Endothelial cell of umbilical vein (primary cell): Measurements from ENCODE around the gene ZNF70. TPM values are rescaled to one million over a fixed set of nuclear protein-coding genes. Genes with fewer than 3 reads are reported as not detected.

Experiments
- BruUV-seq: library from RNA; stranded (reverse); fragments of 400-500 nt; replicated peaks from 2 replicates; lab custom pipeline; 2021; lab: Mats Ljungman, UMichigan
- CTCF ChIA-PET: fragments of 300-600, 350-600 bp; sonication (Branson Sonifier 250); formaldehyde crosslinking; loops from one replicate; lab custom pipeline; 2021; ENCODE audit warnings: antibody characterized with exemption, inconsistent platforms; lab: Charles Lee
- POLR2A ChIA-PET: fragments of 300-600, 350-600 bp; sonication (Branson Sonifier 250); formaldehyde crosslinking; loops from one replicate; lab custom pipeline; 2021; ENCODE audit warnings: antibody characterized with exemption, inconsistent platforms; lab: Charles Lee
- DNase-seq: peaks from one replicate; pipeline ENCODE4 v3.0.0-alpha.2; 2011; ENCODE audit warnings: low read depth, low spot score
- FAIRE-seq: peaks from 2 replicates; lab custom pipeline; 2011; peaks lifted over from hg19 to GRCh38; lab: Jason Lieb, UNC
- H2AFZ ChIP-seq: 2 replicates; pipeline ENCODE4 v1.6.0; 2012; ENCODE audit warnings: low read depth, low read length, control low read depth, inconsistent platforms
- H3K27ac ChIP-seq: 2 replicates; pipeline ENCODE4 v1.5.1; 2011; ENCODE audit warnings: low read depth, mild to moderate bottlenecking, control low read depth, low read length, moderate library complexity; ENCODE audit not compliant: insufficient read depth
- H3K27me3 ChIP-seq, 2 experiments: 2 replicates each; pipeline versions ENCODE4 v1.6.0 to v1.6.1; 2011; ENCODE audit warnings: low read length in 2 of 2, mixed read lengths in 1 of 2; ENCODE audit not compliant: control insufficient read depth in 2 of 2, insufficient read depth in 2 of 2
- H3K36me3 ChIP-seq, 2 experiments: 2 replicates in 1 of 2; 3 replicates in 1 of 2; pipeline ENCODE4 v1.5.1; 2011; ENCODE audit warnings: low read length in 2 of 2, mild to moderate bottlenecking in 1 of 2, moderate library complexity in 1 of 2; ENCODE audit not compliant: control insufficient read depth in 2 of 2, insufficient read depth in 2 of 2; ENCODE audit errors: extremely low read depth in 1 of 2
- H3K4me1 ChIP-seq: 3 replicates; pipeline ENCODE4 v1.5.1; 2011; ENCODE audit warnings: mild to moderate bottlenecking, low read length; ENCODE audit not compliant: control insufficient read depth, insufficient read depth; ENCODE audit errors: extremely low read depth
- H3K4me2 ChIP-seq: 2 replicates; pipeline ENCODE4 v1.6.1; 2011; ENCODE audit warnings: low read length, control low read depth, mixed read lengths; ENCODE audit not compliant: insufficient read depth
- H3K4me3 ChIP-seq, 3 experiments: fragments of 200-600 bp in 1 of 3; sonication (generic), shearing (Covaris generic) in 1 of 3; replicated peaks in 1 of 3; 2 replicates each; pipeline ENCODE4 v1.5.1; 2011 to 2016; ENCODE audit warnings: control low read depth in 3 of 3, low read length in 3 of 3, mild to moderate bottlenecking in 2 of 3, inconsistent platforms in 1 of 3, low read depth in 1 of 3, moderate library complexity in 1 of 3; ENCODE audit not compliant: insufficient read depth in 1 of 3
- H3K79me2 ChIP-seq: 2 replicates; pipeline ENCODE4 v1.6.0; 2012; ENCODE audit warnings: low read length, inconsistent platforms; ENCODE audit not compliant: control insufficient read depth, insufficient read depth
- H3K9ac ChIP-seq: replicated peaks from 2 replicates; pipeline ENCODE3; 2011; ENCODE audit warnings: low read length, control low read depth; ENCODE audit not compliant: insufficient read depth; ENCODE audit errors: extremely low read depth
- H3K9me1 ChIP-seq: replicated peaks from 3 replicates; pipeline ENCODE4 v1.6.0; 2011; ENCODE audit warnings: mild to moderate bottlenecking, low read length; ENCODE audit not compliant: control insufficient read depth, insufficient read depth; ENCODE audit errors: extremely low read depth
- H3K9me3 ChIP-seq: replicated peaks from 2 replicates; pipeline ENCODE4 v1.5.1; 2012; ENCODE audit warnings: low read length, inconsistent platforms; ENCODE audit not compliant: control insufficient read depth, insufficient read depth
- H4K20me1 ChIP-seq: replicated peaks from 2 replicates; pipeline ENCODE3; 2011; ENCODE audit warnings: mild to moderate bottlenecking, low read length; ENCODE audit not compliant: control insufficient read depth, insufficient read depth; ENCODE audit errors: extremely low read depth
- GATA2 ChIP-seq: IDR thresholded peaks from 2 replicates; pipeline ENCODE4 v1.7.0; 2011; ENCODE audit warnings: low read depth, mild to moderate bottlenecking, moderate library complexity, mixed read lengths, low read length; ENCODE audit not compliant: insufficient read length, insufficient read depth
- JUN ChIP-seq: IDR thresholded peaks from 2 replicates; pipeline ENCODE4 v1.6.1; 2011; ENCODE audit warnings: borderline replicate concordance, low read depth; ENCODE audit not compliant: insufficient read length, insufficient read depth
- POLR2AphosphoS5 ChIP-seq: IDR thresholded peaks from 2 replicates; pipeline ENCODE4 v1.6.1; 2012; ENCODE audit warnings: low read depth, mild to moderate bottlenecking, control low read depth, low read length, moderate library complexity; ENCODE audit not compliant: insufficient read depth
- dilution Hi-C: fragments of 300-500 bp; cut with MboI; formaldehyde crosslinking; loops from one replicate; pipeline ENCODE4 v1.15.0; 2019; ENCODE audit warnings: low sequenced_read_pairs; ENCODE audit not compliant: extremely low pct_ligation_motif_present
- intact Hi-C: fragments of 100-400 bp; cut with micrococcal nuclease; formaldehyde crosslinking; loops from one replicate; pipeline ENCODE4 v1.10.0; 2022
- polyA plus RNA-seq, 4 experiments: library from polyadenylated mRNA; depleted of rRNA in 3 of 4; stranded (reverse) in 3 of 4; unstranded in 1 of 4; fragments of >200 nt; gene quantifications; 2 replicates each; pipeline versions ENCODE4 v1.2.1 to v1.2.3, GENCODE V29; 2011 to 2012; ENCODE audit warnings: missing spikeins in 1 of 4
- total RNA-seq: library from RNA; stranded (reverse); gene quantifications from 2 replicates; pipeline ENCODE4 v1.2.3, GENCODE V29; 2021

Gene ZNF70
- total and polyA plus RNA-seq, 2 donors (not counting 3 experiments of a cell fraction or from before 2014, with no cell fraction given) = 1.9 to 6.2 TPM

DNA sequence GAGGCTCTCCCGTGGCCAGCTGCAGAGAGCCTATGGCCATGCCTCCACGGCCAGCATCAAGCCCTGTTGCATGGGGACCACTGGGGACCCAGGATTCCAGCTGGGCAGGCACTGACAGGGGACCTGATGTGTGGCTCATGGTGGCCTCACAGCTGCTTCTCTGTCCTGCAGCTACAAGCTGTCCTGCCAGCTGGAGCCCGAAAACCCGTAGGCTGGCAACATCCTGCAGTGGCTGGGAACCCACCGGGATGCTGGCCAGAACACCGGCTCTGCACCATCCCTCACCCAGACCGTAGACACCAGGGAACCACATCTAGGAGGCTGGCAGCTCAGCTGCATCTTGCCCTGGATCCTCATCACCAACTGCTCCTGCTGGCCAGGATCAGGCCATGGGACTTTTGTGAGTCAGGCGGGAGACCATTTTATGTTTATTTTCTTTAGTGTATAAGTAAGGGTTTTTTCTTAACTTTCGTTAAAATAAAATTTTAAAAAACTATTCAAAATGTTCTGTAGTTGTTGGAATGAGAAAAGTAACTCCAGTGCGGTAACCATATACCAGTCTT lies 52.2 kb downstream of the ZNF70 start:
- no peaks in the 10 kb centered on the region for H3K27me3 ChIP-seq

DNA sequence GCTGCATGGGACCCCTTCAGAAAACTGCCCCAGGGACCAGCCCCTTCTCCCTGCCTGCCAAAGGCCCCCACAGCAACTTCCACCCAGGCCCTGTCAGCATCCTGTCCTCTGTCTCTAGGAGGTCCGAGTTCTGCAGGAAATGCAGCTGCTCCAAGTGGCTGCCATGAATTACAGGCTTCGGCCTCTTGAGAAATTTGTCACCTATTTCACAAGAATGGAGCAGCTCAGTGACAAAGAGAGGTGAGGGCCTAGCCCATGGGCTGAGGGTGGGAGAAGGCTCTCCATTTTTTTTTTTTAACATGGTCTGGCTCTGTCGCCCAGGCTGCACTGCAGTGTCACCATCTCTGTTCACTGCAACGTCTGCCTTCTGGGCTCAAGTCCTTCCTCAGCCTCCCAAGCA lies 52.8 kb downstream of the ZNF70 start:
- H3K9me3 ChIP-seq = no peaks in the 10 kb centered on the region
- H4K20me1 ChIP-seq = no peaks in the 10 kb centered on the region
- H3K9ac ChIP-seq = no peak overlapping the region
- H3K9me1 ChIP-seq = no peaks in the 10 kb centered on the region
- H3K79me2 ChIP-seq = peaks cover 11% of the 10 kb centered on the region
- H3K4me2 ChIP-seq = no peak overlapping the region
- no peaks in the 10 kb centered on the region for H3K27me3 ChIP-seq
- dilution Hi-C loops = no loop called here
- H3K27ac ChIP-seq = no peak overlapping the region
- DNase-seq (no peak), FAIRE-seq (no peak)
- no peak overlapping the region for H2AFZ ChIP-seq
- CTCF ChIA-PET = no interaction called here
- intact Hi-C loops = no loop called here
- POLR2A ChIA-PET = no interaction called here
- H3K36me3 ChIP-seq = peaks cover 10 to 17% of the 10 kb centered on the region in 2 experiments
- TF ChIP-seq GATA2 = no peak
- BruUV-seq = no TSS peak
- no peaks in the 10 kb centered on the region for H3K4me1 ChIP-seq
- no peak overlapping the region for H3K4me3 ChIP-seq

More for the DNA sequence above, 52.2 kb downstream of the ZNF70 start:
- POLR2A ChIA-PET = no interaction called here
- Histone ChIP-seq H3K9me1 (no peaks in the 10 kb centered on the region), H3K4me2 (no peak overlapping the region), H2AFZ (no peak overlapping the region), H3K79me2 (peaks cover 14% of the 10 kb centered on the region), H3K4me1 (no peaks in the 10 kb centered on the region), H3K4me3 (no peak overlapping the region), H3K9ac (no peak overlapping the region), H3K9me3 (no peaks in the 10 kb centered on the region), H4K20me1 (no peaks in the 10 kb centered on the region), H3K27ac (no peak overlapping the region), H3K36me3 (peaks cover 10 to 19% of the 10 kb centered on the region in 2 experiments)
- no peak for TF ChIP-seq POLR2AphosphoS5
- TF ChIP-seq JUN = no peak
- CTCF ChIA-PET = interaction anchor here (1.4 kb wide), 1 partner anchor 151 kb away, joined by 4 read pairs; no protein-coding TSS in a partner anchor
- DNase-seq (no peak), FAIRE-seq (no peak)
- dilution Hi-C loops = no loop called here
- no TSS peak for BruUV-seq
- intact Hi-C loops = no loop called here
